ENCODE measurements around the gene PNMA5.

DNA sequence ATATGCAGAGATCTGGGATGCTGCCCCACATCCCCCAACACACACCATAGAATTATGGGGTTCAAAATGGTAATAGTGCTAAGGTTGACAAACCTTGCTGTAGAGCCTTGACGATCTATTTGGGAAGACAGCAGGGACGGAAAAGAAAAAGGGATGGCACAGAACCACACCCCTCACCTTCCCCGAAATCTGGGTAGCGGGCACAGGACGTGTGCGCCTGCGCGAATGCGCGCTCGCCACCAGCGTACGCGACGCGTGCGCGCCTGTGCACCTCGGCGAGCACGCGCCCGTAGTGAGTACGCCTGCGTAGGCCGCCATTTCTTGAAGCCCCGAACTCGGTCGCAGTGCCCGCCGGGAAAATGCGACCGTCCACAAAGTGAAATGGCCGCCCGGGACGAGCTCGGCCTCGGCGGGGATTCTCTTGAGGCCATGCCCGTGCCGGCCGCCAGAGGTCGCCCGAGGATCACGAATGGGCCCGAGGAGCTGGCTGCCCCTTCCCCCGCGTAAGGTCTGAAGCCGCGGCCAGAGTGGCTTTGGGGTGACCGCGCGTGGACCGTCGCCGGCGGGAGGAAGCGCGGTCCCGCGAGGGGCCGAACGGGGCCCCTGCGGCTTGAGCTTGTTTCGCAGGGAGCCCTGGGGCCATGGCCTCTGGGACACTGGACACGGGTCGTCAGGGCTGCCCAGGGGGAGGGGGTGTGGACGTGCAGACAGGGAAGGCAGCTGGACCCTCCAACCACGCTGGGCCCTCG is 52.4 kb downstream of the PNMA5 start:
- TF ChIP-seq, protein P1, sequence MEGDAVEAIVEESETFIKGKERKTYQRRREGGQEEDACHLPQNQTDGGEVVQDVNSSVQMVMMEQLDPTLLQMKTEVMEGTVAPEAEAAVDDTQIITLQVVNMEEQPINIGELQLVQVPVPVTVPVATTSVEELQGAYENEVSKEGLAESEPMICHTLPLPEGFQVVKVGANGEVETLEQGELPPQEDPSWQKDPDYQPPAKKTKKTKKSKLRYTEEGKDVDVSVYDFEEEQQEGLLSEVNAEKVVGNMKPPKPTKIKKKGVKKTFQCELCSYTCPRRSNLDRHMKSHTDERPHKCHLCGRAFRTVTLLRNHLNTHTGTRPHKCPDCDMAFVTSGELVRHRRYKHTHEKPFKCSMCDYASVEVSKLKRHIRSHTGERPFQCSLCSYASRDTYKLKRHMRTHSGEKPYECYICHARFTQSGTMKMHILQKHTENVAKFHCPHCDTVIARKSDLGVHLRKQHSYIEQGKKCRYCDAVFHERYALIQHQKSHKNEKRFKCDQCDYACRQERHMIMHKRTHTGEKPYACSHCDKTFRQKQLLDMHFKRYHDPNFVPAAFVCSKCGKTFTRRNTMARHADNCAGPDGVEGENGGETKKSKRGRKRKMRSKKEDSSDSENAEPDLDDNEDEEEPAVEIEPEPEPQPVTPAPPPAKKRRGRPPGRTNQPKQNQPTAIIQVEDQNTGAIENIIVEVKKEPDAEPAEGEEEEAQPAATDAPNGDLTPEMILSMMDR (IDR thresholded peaks at IDR 0.05; ENCODE audit: low read depth, low read length): peak; percentile 61
- no peak for TF ChIP-seq EZH2phosphoT487 (IDR thresholded peaks at IDR 0.05; ENCODE audit: low read depth)
